ENCODE measurements around the gene UBE3D. TPM values are rescaled to one million over a fixed set of nuclear protein-coding genes. Genes with fewer than 3 reads are reported as not detected.

The UBE3D gene
- total and polyA plus RNA-seq, 2 of the 4 experiments (the other 2 are of a cell fraction) = 3.2 to 6.3 TPM

- Histone ChIP-seq H4K8ac (ENCODE audit: low read depth in 2 of 2, low read length in 2 of 2) (no peak overlapping the region), H3K9me3 (ENCODE audit: control insufficient read depth, insufficient read depth, low read length) (no peaks in the 10 kb centered on the region), H3K9ac (ENCODE audit: low read depth, low read length) (no peak overlapping the region), H3K23ac (ENCODE audit: low read depth, low read length) (no peak overlapping the region), H2BK15ac (ENCODE audit: low read depth, low read length) (no peak overlapping the region), H2BK120ac (ENCODE audit: low read depth, low read length) (no peak overlapping the region), H3K4me1 (ENCODE audit: control insufficient read depth, insufficient read depth, low read length) (no peaks in the 10 kb centered on the region; the same call in 1 of the 2 replicates), H4K20me1 (ENCODE audit: insufficient read depth, low read length) (peaks cover 3% of the 10 kb centered on the region; the same call in 1 of the 2 replicates), H2BK20ac (ENCODE audit: low read depth, low read length) (no peak overlapping the region), H3K9me1 (ENCODE audit: insufficient read depth, low read length) (no peaks in the 10 kb centered on the region), H3K27me3 (ENCODE audit: control insufficient read depth, insufficient read depth, low read length) (no peaks in the 10 kb centered on the region), H3K4me3 (ENCODE audit: insufficient read depth, low read depth, low read length) (no peak overlapping the region), H3K14ac (replicated peaks; ENCODE audit: low read depth, low read length) (no peak overlapping the region), H2BK5ac (ENCODE audit: low read depth, low read length, poor library complexity, severe bottlenecking) (no peak overlapping the region), H3K36me3 (ENCODE audit: control insufficient read depth, insufficient read depth, low read length) (no peaks in the 10 kb centered on the region), H3K27ac (ENCODE audit: insufficient read depth, low read length) (no peak overlapping the region), H4K91ac (ENCODE audit: insufficient read depth, low read depth, low read length) (no peak overlapping the region), H3K79me1 (ENCODE audit: low read depth in 1 of 2, low read length in 2 of 2) (peaks cover 8 to 19% of the 10 kb centered on the region in 2 experiments; a peak in 3 of 4 replicates), H3K56ac (ENCODE audit: extremely low read depth, insufficient read depth, low read length) (no peak overlapping the region), H3K4me2 (ENCODE audit: low read depth, low read length) (peak overlapping the region; percentile 2; the same call in 1 of the 2 replicates), H2AK9ac (replicated peaks; ENCODE audit: low read depth, low read length, poor library complexity) (no peak overlapping the region), H4K5ac (ENCODE audit: low read depth, low read length) (no peak overlapping the region), H2AK5ac (ENCODE audit: low read depth, low read length) (no peak overlapping the region), H2AFZ (replicated peaks; ENCODE audit: low read length, poor library complexity) (no peak overlapping the region), H3K18ac (ENCODE audit: low read depth, low read length) (no peak overlapping the region), H3K4ac (ENCODE audit: low read depth, low read length) (no peak overlapping the region)
- POLR2A ChIA-PET (ENCODE audit: unreplicated experiment) = no interaction called here
- CTCF ChIA-PET = interaction anchor here (1.0 kb wide), 1 partner anchor 119 kb away, joined by 3 read pairs; no protein-coding TSS in a partner anchor
- WGBS, 2 experiments (ENCODE audit: extremely low coverage in 2 of 2, insufficient read length in 1 of 2) = no CpG with 5 or more reads among the region's 2 CpGs
- no TSS peak for BruUV-seq (replicated peaks)
- dilution Hi-C loops (cut with HindIII; ENCODE audit: low sequenced_read_pairs, unreplicated experiment) = no loop called here
- TF ChIP-seq CHD1 (IDR thresholded peaks at IDR 0.05; ENCODE audit: low read depth, low read length) (no peak), FOS (IDR thresholded peaks at IDR 0.05; ENCODE audit: low read depth, low read length) (no peak), SMC3 (IDR thresholded peaks at IDR 0.05; ENCODE audit: low read depth, low read length) (no peak), MXI1 (IDR thresholded peaks at IDR 0.05; ENCODE audit: borderline replicate concordance, low read depth, low read length) (no peak), POLR2A (IDR thresholded peaks at IDR 0.05; ENCODE audit: low read depth, low read length) (no peak), CEBPB (IDR thresholded peaks at IDR 0.05; ENCODE audit: low read depth, low read length) (no peak), CTCF (conservative IDR thresholded peaks at IDR 0.05; ENCODE audit: low read depth, low read length) (no peak), NFE2L2 (IDR thresholded peaks at IDR 0.05; ENCODE audit: low read depth, low read length) (no peak)
- ATAC-seq (ENCODE audit: low read depth) (peak; percentile 42), DNase-seq (peak; percentile 32)
- intact Hi-C loops (cut with micrococcal nuclease) = no loop called here
- in situ Hi-C loops (cut with MboI; ENCODE audit: low sequenced_read_pairs) = no loop called here
Observed at GRCh38 chr6:83096791-83097190, 31.1 kb upstream of the UBE3D start.

Data from IMR-90 (cell line).